OCI-LY7 (cell line): Measurements from ENCODE around the gene TPRA1.

Source experiments
- EZH2phosphoT487 ChIP-seq: fragments of 200-600 bp; sonication (generic); IDR thresholded peaks from 2 replicates; pipeline ENCODE4 v1.6.1; 2018; ENCODE audit warnings: low read depth, borderline replicate concordance, mild to moderate bottlenecking, mixed run types, antibody characterized with exemption, low read length, moderate library complexity, mixed read lengths
- TF ChIP-seq, protein P1 (sequence below): fragments of 200-600 bp; sonication (generic); conservative IDR thresholded peaks from 2 replicates; pipeline ENCODE4 v1.5.1; 2014; ENCODE audit warnings: mild to moderate bottlenecking, antibody characterized with exemption, low read length, moderate library complexity, mixed read lengths

DNA sequence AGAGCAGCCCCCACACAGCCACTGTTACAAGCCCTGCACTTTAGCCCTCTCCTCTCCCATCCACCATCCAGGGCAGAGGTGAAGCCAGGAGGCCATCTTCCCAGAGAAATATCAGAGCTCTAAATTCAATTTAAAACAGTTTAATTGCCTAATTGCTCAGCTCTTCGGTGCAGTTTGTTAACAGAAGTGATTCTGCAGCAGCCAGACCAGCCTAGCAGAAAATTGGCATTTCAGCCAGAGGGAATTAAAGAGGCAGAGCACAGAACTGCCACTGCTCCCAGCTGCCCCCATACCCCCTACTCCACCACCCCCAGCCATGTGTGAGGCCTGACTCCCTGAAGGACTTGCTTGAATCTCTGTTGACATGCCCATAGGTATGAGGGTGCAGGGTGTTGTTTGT, 38.5 kb downstream of the TPRA1 start:
- TF ChIP-seq, protein P1, sequence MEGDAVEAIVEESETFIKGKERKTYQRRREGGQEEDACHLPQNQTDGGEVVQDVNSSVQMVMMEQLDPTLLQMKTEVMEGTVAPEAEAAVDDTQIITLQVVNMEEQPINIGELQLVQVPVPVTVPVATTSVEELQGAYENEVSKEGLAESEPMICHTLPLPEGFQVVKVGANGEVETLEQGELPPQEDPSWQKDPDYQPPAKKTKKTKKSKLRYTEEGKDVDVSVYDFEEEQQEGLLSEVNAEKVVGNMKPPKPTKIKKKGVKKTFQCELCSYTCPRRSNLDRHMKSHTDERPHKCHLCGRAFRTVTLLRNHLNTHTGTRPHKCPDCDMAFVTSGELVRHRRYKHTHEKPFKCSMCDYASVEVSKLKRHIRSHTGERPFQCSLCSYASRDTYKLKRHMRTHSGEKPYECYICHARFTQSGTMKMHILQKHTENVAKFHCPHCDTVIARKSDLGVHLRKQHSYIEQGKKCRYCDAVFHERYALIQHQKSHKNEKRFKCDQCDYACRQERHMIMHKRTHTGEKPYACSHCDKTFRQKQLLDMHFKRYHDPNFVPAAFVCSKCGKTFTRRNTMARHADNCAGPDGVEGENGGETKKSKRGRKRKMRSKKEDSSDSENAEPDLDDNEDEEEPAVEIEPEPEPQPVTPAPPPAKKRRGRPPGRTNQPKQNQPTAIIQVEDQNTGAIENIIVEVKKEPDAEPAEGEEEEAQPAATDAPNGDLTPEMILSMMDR, result no peak
- TF ChIP-seq EZH2phosphoT487, result no peak
